T-helper 2 cell treated with Interferon-gamma antibody and Interleukin-4, amounts not matched to agents 5 μg/mL and 100 μg/mL, for 36 hours (primary cell): Measurements from ENCODE around the gene THAP9.
A peak's percentile ranks its signal among the peaks of the same experiment; 100 is the strongest.

Experiments used
- DNase-seq: peaks from one replicate; pipeline ENCODE4 v3.0.0; 2021; ENCODE audit warnings: low spot score
- H3K27ac Mint-ChIP-seq: one replicate; pipeline ENCODE4 v1.8.0; 2021; ENCODE audit warnings: mild to moderate bottlenecking, mixed read lengths
- H3K27me3 Mint-ChIP-seq: one replicate; pipeline ENCODE4 v1.8.0; 2021; ENCODE audit warnings: low read depth, mixed read lengths
- H3K36me3 Mint-ChIP-seq: one replicate; pipeline ENCODE4 v1.8.0; 2021; ENCODE audit warnings: low read depth, mixed read lengths
- H3K4me1 Mint-ChIP-seq: one replicate; pipeline ENCODE4 v1.8.0; 2021; ENCODE audit warnings: low read depth, mixed read lengths
- H3K4me3 Mint-ChIP-seq: one replicate; pipeline ENCODE4 v1.8.0; 2022; ENCODE audit warnings: mild to moderate bottlenecking, moderate library complexity, mixed read lengths
- H3K9me3 Mint-ChIP-seq: one replicate; pipeline ENCODE4 v1.8.0; 2021; ENCODE audit warnings: mixed read lengths

THAP9 gene

GRCh38 chr4:82954212-82954611, 53.7 kb downstream of the THAP9 start:
- no peaks in the 10 kb centered on the region for H3K9me3 Mint-ChIP-seq
- H3K27me3 Mint-ChIP-seq = no peaks in the 10 kb centered on the region
- H3K27ac Mint-ChIP-seq = no peak overlapping the region
- no peak overlapping the region for H3K4me3 Mint-ChIP-seq
- no peak for DNase-seq
- H3K36me3 Mint-ChIP-seq = peaks cover 26% of the 10 kb centered on the region
- peaks cover 13% of the 10 kb centered on the region for H3K4me1 Mint-ChIP-seq

- no peak overlapping the region for H3K4me3 Mint-ChIP-seq
Measured at GRCh38 chr4:82957045-82957444, 56.5 kb downstream of the THAP9 start.

GRCh38 chr4:82965763-82966162, 65.2 kb downstream of the THAP9 start:
- Mint-ChIP-seq H3K9me3 (no peaks in the 10 kb centered on the region), H3K4me3 (no peak overlapping the region), H3K27ac (no peak overlapping the region), H3K4me1 (peaks cover 2% of the 10 kb centered on the region), H3K27me3 (no peaks in the 10 kb centered on the region), H3K36me3 (peaks cover 61% of the 10 kb centered on the region)
- DNase-seq = no peak

More at GRCh38 chr4:82957045-82957444, 56.5 kb downstream of the THAP9 start:
- peaks cover 12% of the 10 kb centered on the region for H3K4me1 Mint-ChIP-seq
- no peaks in the 10 kb centered on the region for H3K9me3 Mint-ChIP-seq
- H3K27me3 Mint-ChIP-seq = no peaks in the 10 kb centered on the region
- no peak for DNase-seq
- peak overlapping the region; percentile 7 for H3K27ac Mint-ChIP-seq
- H3K36me3 Mint-ChIP-seq = peaks cover 26% of the 10 kb centered on the region

- Mint-ChIP-seq H3K27ac (no peak overlapping the region), H3K4me3 (no peak overlapping the region), H3K4me1 (peaks cover 7% of the 10 kb centered on the region), H3K36me3 (peaks cover 56% of the 10 kb centered on the region), H3K27me3 (no peaks in the 10 kb centered on the region), H3K9me3 (no peaks in the 10 kb centered on the region)
- DNase-seq = no peak
Measured at GRCh38 chr4:82968972-82969371, 68.4 kb downstream of the THAP9 start.

GRCh38 chr4:82969414-82969813, 68.9 kb downstream of the THAP9 start:
- H3K27ac Mint-ChIP-seq = no peak overlapping the region
- no peak for DNase-seq
- H3K4me1 Mint-ChIP-seq = peaks cover 7% of the 10 kb centered on the region
- no peak overlapping the region for H3K4me3 Mint-ChIP-seq
- no peaks in the 10 kb centered on the region for H3K27me3 Mint-ChIP-seq
- H3K9me3 Mint-ChIP-seq = no peaks in the 10 kb centered on the region
- peaks cover 54% of the 10 kb centered on the region for H3K36me3 Mint-ChIP-seq
